ENCODE measurements around the gene VASH2.

The VASH2 gene

GRCh38 chr1:212928323-212929291, 21.7 kb upstream of the VASH2 start:
- no peak for FAIRE-seq
- DNase-seq (ENCODE audit: low spot score), result no peak

GRCh38 chr1:212930986-212931678, 19.2 kb upstream of the VASH2 start:
- FAIRE-seq (no peak), DNase-seq (ENCODE audit: low spot score) (no peak)

GRCh38 chr1:212933815-212934471, 16.4 kb upstream of the VASH2 start:
- DNase-seq (ENCODE audit: low spot score) (no peak), FAIRE-seq (no peak)

- DNase-seq (ENCODE audit: low spot score) (no peak), FAIRE-seq (no peak)
Measured at GRCh38 chr1:212935387-212935981, 14.9 kb upstream of the VASH2 start.

DNA sequence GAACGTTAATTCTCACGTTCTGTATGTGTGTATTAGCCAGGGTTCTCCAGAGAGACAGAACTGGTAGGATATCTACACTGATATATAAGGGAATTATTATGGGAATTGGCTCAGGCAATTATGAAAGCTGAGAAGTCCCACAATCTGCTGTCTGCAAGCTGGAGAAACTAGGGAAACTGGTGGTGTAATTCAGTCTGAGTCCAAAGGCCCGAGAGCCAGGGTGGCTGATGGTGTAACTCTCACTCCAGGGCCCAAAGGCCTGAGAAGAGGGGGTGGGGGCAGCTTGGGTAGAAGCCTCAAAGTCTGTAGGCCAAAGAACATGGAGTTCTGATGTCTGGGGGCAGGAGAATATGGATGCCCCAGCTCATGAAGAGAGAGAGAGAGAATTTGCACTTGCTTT, 13.3 kb upstream of the VASH2 start:
- DNase-seq (ENCODE audit: low spot score) (no peak), FAIRE-seq (no peak)

DNA sequence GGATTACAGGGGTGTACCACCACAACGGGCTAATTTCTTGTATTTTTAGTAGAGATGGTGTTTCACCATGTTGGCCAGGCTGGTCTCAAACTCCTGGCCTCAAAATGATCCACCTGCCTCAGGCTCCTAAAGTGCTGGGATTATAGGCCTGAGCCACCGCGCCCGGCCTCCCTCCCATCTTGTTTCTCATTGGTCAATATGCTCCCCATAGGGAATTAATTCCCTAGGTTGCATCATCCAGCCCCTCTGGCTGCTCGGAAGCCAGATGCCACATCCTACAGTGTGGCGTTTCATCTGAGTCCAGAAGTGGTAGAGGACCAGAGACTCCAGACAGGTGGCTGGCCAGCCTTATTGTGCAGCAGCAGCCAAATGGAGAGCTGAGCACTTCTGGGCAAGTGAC, 11.5 kb upstream of the VASH2 start:
- no peak for FAIRE-seq
- DNase-seq (ENCODE audit: low spot score), result no peak

GRCh38 chr1:212941452-212941851, 8.9 kb upstream of the VASH2 start:
- FAIRE-seq (no peak), DNase-seq (ENCODE audit: low spot score) (no peak)

GRCh38 chr1:212942679-212943392, 7.5 kb upstream of the VASH2 start:
- FAIRE-seq, result no peak
- DNase-seq (ENCODE audit: low spot score), result no peak

- DNase-seq (ENCODE audit: low spot score) (no peak), FAIRE-seq (no peak)
Measured at GRCh38 chr1:212943393-212943710, 7.0 kb upstream of the VASH2 start.

GRCh38 chr1:212944229-212944901, 6.0 kb upstream of the VASH2 start:
- FAIRE-seq, result no peak

GRCh38 chr1:212945056-212945455, 5.3 kb upstream of the VASH2 start:
- FAIRE-seq (no peak), DNase-seq (ENCODE audit: low spot score) (no peak)

More at GRCh38 chr1:212944229-212944901, 6.0 kb upstream of the VASH2 start:
- DNase-seq (ENCODE audit: low spot score), result no peak

DNA sequence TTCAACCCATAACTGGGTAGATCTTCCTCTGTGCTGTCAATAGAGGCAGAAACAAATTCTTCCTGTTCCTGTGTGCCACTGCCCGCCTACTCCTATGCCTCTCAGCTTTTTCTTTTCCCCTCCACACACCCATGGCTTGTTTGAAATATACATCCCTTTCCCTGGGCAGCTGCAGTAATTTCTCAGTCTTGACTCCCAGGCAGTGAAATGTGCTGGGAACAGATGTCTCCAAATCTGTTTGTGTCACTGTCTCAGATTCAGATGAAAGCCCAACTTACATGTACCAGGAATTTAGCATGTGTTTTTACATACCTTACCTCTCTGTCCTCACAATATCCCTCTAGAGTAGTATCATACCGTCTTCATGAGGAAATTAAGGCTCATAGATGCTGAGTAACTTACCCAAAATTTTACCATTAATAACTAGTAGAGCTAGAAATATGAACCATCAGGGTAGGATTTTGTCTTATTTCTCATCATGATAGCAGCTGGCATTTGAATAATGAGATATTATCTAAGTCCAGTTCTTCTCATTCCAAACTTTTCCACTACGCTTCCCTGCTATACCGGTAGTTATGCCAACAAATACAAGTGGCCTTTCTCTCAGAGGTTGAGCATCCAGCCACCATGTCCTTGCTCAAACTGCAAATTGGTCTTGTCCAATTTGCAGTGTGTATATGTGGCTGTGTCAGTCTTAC, 4.7 kb upstream of the VASH2 start:
- no peak for FAIRE-seq

DNA sequence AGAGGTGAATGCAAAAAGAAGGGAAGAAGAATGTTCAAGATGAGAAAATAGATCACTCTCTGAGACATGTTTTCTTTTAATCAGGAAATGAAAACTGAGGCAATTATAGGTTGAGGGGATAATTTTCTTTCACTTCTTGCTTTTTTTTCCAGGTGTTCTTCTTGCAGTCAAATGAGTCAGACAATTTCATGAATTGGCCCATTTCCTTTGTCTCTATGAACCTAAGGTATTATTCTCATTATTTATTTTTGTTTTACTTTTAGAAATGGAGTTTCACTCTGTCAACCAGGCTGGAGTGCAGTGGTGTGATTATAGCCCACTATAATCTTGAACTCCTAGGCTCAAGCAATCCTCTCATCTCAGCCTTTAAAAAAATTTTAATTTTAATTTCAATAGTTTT, 3.5 kb upstream of the VASH2 start:
- DNase-seq (ENCODE audit: low spot score) (no peak), FAIRE-seq (no peak)

More for the DNA sequence above, 4.7 kb upstream of the VASH2 start:
- no peak for DNase-seq (ENCODE audit: low spot score)

GRCh38 chr1:212949771-212950170, 570 bp upstream of the VASH2 start:
- DNase-seq (ENCODE audit: low spot score) (no peak), FAIRE-seq (no peak)

DNA sequence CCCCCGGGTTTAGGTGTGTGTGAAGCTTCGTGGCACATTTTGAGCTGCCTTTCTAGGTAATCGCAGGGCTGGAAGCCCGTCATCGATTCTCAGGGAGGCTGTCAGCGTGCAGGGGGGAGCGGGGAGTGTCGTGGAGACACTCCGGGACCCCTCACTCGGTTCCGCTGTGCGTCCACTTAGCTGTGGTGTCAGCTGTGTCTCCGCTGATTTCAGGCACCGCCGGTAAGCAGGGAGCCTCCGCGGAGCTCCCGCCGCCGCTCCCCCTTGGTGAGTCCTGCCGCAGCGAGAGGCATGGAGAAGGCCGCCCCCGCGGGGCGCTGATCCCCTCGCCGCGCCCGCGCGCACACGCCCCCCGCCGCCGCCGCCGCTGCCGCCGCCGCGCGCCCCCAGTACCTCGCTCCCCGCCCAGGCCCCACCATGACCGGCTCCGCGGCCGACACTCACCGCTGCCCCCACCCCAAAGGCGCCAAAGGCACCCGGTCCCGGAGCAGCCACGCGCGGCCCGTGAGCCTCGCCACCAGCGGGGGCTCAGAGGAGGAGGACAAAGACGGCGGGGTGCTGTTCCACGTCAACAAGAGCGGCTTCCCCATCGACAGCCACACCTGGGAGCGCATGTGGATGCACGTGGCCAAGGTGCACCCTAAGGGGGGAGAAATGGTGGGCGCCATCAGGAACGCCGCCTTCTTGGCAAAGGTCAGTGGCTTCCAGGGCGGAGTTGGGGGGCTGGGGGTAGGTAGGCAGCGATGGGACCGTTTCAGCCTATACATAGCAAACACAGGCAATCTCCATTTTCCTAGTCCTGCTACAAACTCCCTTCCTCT, 995 bp downstream of the VASH2 start:
- DNase-seq (ENCODE audit: low spot score) (no peak), FAIRE-seq (no peak)

DNA sequence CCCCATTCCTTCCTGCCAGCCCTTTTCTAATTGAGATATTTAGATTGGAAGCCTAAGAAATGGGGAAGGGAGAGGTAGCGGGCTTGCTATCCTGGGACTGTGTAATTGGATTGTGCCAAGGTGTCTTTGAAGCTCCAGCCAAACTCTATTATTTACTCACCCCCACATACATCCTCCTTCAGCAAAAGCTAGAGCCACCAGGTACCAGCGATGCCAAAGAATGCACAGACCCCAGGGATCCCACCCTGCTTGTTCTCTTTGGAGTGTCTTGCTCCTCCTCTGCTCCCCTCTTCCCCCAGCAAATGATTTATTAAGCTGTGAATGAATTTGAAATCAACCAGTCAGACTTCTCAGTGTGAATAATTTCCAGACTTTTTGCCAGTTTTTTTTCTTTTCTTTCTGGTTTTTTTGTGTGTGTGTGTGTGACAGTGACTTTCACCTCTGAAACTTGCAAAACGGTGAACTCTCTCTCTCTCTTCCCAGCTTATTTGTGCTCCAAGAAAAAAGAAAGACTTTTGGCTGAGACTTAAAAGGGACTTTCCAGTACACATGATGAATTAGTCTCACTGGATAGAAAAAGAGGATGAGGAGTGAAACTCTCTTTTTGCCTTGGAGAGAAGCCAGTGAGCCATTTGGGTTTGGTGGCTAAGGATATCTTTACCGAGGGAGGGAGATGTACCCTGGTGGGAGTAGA, 1.8 kb downstream of the VASH2 start:
- DNase-seq (ENCODE audit: low spot score) (no peak), FAIRE-seq (no peak)

DNA sequence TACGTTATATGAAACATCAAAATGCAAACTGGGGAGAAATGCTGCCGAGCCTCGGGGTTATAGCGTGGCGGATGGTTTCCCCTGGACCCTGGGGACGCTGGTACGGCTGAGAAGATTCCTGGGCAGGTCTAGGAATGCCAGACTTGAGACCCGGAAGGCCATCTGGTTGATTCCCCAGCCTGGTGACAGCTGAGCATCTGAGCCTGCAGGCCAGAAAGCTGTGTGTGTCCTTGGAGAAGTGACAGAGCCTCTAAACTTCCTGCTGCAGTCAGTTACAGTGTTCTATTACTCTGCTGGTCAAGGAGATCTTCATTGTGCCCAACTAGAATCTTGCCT, 2.3 kb downstream of the VASH2 start:
- no peak for DNase-seq (ENCODE audit: low spot score)

GRCh38 chr1:212953321-212953720, 3.0 kb downstream of the VASH2 start:
- FAIRE-seq, result no peak
- no peak for DNase-seq (ENCODE audit: low spot score)

More for the DNA sequence above, 2.3 kb downstream of the VASH2 start:
- no peak for FAIRE-seq

- no peak for FAIRE-seq
Measured at GRCh38 chr1:212954514-212954913, 4.2 kb downstream of the VASH2 start.

More at GRCh38 chr1:212954514-212954913, 4.2 kb downstream of the VASH2 start:
- no peak for DNase-seq (ENCODE audit: low spot score)
